ENCODE results near the gene SLC6A12.

Gene SLC6A12

GRCh38 chr12:145369-145960, 68.5 kb downstream of the SLC6A12 start:
- no peak overlapping the region for H3K4me3 ChIP-seq (replicated peaks; ENCODE audit: low read depth, low read length)
- no peak for DNase-seq (ENCODE audit: low read depth)
- TF ChIP-seq CTCF (IDR thresholded peaks at IDR 0.05; ENCODE audit: low read length, missing control alignments): no peak

GRCh38 chr12:144650-145284, 69.2 kb downstream of the SLC6A12 start:
- no peak for TF ChIP-seq CTCF (IDR thresholded peaks at IDR 0.05; ENCODE audit: low read length, missing control alignments)
- DNase-seq (ENCODE audit: low read depth): no peak
- H3K4me3 ChIP-seq (replicated peaks; ENCODE audit: low read depth, low read length): no peak overlapping the region

- DNase-seq (ENCODE audit: low read depth): no peak
- no peak overlapping the region for H3K4me3 ChIP-seq (replicated peaks; ENCODE audit: low read depth, low read length)
- no peak for TF ChIP-seq CTCF (IDR thresholded peaks at IDR 0.05; ENCODE audit: low read length, missing control alignments)
Observed at GRCh38 chr12:143964-144649, 69.8 kb downstream of the SLC6A12 start.

GRCh38 chr12:140162-140561, 73.8 kb downstream of the SLC6A12 start:
- DNase-seq (ENCODE audit: low read depth): no peak
- no peak overlapping the region for H3K4me3 ChIP-seq (replicated peaks; ENCODE audit: low read depth, low read length)
- TF ChIP-seq CTCF (IDR thresholded peaks at IDR 0.05; ENCODE audit: low read length, missing control alignments): no peak
